C4-2B (cell line): ENCODE results near the gene TGFBR2.

Experiments used
- CTCF ChIP-seq: fragments of 450-650 bp; conservative IDR thresholded peaks from 2 replicates; pipeline ENCODE4 v1.5.1; 2017; ENCODE audit warnings: mild to moderate bottlenecking
- ZFX ChIP-seq: fragments of 450-650 bp; IDR thresholded peaks from 2 replicates; pipeline ENCODE4 v1.6.1; 2017

GRCh38 chr3:30696403-30696819 lies 90.0 kb downstream of the TGFBR2 start:
- TF ChIP-seq CTCF, result no peak
- no peak for TF ChIP-seq ZFX
